ENCODE data around the gene BSCL2. TPM values are rescaled to one million over a fixed set of nuclear protein-coding genes. Genes with fewer than 3 reads are reported as not detected.

BSCL2 gene
- total RNA-seq, 1 experiment from 2014 or later: 82.1 TPM

GRCh38 chr11:62726156-62726914 is 19.1 kb upstream of the BSCL2 start:
- H3K4me1 ChIP-seq (ENCODE audit: control insufficient read depth, insufficient read depth, low read length): peaks cover 9% of the 10 kb centered on the region
- no peak for DNase-seq (ENCODE audit: low read depth, low spot score)
- intact Hi-C loops (cut with micrococcal nuclease; ENCODE audit: unreplicated experiment) (no loop called here), in situ Hi-C loops (cut with HindIII; ENCODE audit: low pct_unique_long_range_greater_than_20kb, low sequenced_read_pairs) (no loop called here)
- ChIA-PET POLR2A (interaction anchor here (1.1 to 2.4 kb wide), 2 partner anchors 27 to 61 kb away, joined by 7 read pairs; partner anchors contain the start of genes C11orf98, CSKMT and ZBTB3), CTCF (no interaction called here)
- peaks cover 38% of the 10 kb centered on the region for H3K36me3 ChIP-seq (ENCODE audit: control insufficient read depth, insufficient read depth, low read length)
- no peaks in the 10 kb centered on the region for H3K9me3 ChIP-seq (ENCODE audit: control insufficient read depth, insufficient read depth, low read depth, low read length)
- ATAC-seq: no peak
- no TSS peak for BruUV-seq (replicated peaks)
- peak overlapping the region; percentile 68 to 100 for H3K4me3 ChIP-seq (ENCODE audit: low read depth in 2 of 2, low read length in 2 of 2)
- no peak for TF ChIP-seq POLR2AphosphoS5 (IDR thresholded peaks at IDR 0.05; ENCODE audit: low read depth, low read length)
- TF ChIP-seq TCF7L2 (IDR thresholded peaks at IDR 0.05; ENCODE audit: low read depth, low read length): no peak
- no peak for TF ChIP-seq SIN3A (IDR thresholded peaks at IDR 0.05; ENCODE audit: borderline replicate concordance, insufficient read depth, low read depth, low read length)
- TF ChIP-seq REST (IDR thresholded peaks at IDR 0.05; ENCODE audit: insufficient read depth in 1 of 2, low read depth in 2 of 2, low read length in 1 of 2): no peak
- no peak for TF ChIP-seq CTCF (IDR thresholded peaks at IDR 0.05)
- H3K27me3 ChIP-seq (ENCODE audit: control insufficient read depth, insufficient read depth, low read length): no peaks in the 10 kb centered on the region
- peak overlapping the region; percentile 92 for H3K27ac ChIP-seq (ENCODE audit: low read length)

GRCh38 chr11:62725646-62726045 is 18.4 kb upstream of the BSCL2 start:
- ChIA-PET CTCF (interaction anchor here (0.6 kb wide), 1 partner anchor 20 kb away, joined by 9 read pairs; no protein-coding TSS in a partner anchor), POLR2A (no interaction called here)
- Histone ChIP-seq H3K27ac (ENCODE audit: low read length) (peak overlapping the region; percentile 92), H3K4me1 (ENCODE audit: control insufficient read depth, insufficient read depth, low read length) (peaks cover 9% of the 10 kb centered on the region), H3K27me3 (ENCODE audit: control insufficient read depth, insufficient read depth, low read length) (no peaks in the 10 kb centered on the region), H3K9me3 (ENCODE audit: control insufficient read depth, insufficient read depth, low read depth, low read length) (no peaks in the 10 kb centered on the region), H3K36me3 (ENCODE audit: control insufficient read depth, insufficient read depth, low read length) (peaks cover 44% of the 10 kb centered on the region), H3K4me3 (ENCODE audit: low read depth in 2 of 2, low read length in 2 of 2) (peak overlapping the region; percentile 68 to 100)
- TF ChIP-seq REST (IDR thresholded peaks at IDR 0.05; ENCODE audit: insufficient read depth in 1 of 2, low read depth in 2 of 2, low read length in 1 of 2) (no peak), SIN3A (IDR thresholded peaks at IDR 0.05; ENCODE audit: borderline replicate concordance, insufficient read depth, low read depth, low read length) (no peak)
- no peak for ATAC-seq
- DNase-seq (ENCODE audit: low read depth, low spot score): no peak
- in situ Hi-C loops (cut with HindIII; ENCODE audit: low pct_unique_long_range_greater_than_20kb, low sequenced_read_pairs) (no loop called here), intact Hi-C loops (cut with micrococcal nuclease; ENCODE audit: unreplicated experiment) (no loop called here)
- BruUV-seq (replicated peaks): TSS peak; percentile 59

Measured in Panc1 (cell line).